GM23248 (cell line): Measurements from ENCODE around the gene FCHSD1. TPM values are rescaled to one million over a fixed set of nuclear protein-coding genes. Genes with fewer than 3 reads are reported as not detected.
A peak's percentile ranks its signal among the peaks of the same experiment; 100 is the strongest.

ENCODE experiments used
- DNase-seq: peaks from one replicate; pipeline ENCODE4 v3.0.0-alpha.2; 2015
- H2AFZ ChIP-seq: fragments of 200-600 bp; sonication (generic); 2 replicates; pipeline ENCODE4 v1.6.1; 2016; ENCODE audit warnings: antibody characterized with exemption
- H3F3A ChIP-seq: fragments of 200-600 bp; sonication (generic); 2 replicates; pipeline ENCODE4 v1.6.1; 2016; ENCODE audit warnings: mild to moderate bottlenecking, antibody characterized with exemption, mixed run types; ENCODE audit not compliant: insufficient read depth
- H3K27ac ChIP-seq: fragments of 200-600 bp; sonication (generic); 2 replicates; pipeline ENCODE4 v1.5.1; 2016; ENCODE audit warnings: mild to moderate bottlenecking
- H3K27me3 ChIP-seq: fragments of 200-600 bp; sonication (generic); replicated peaks from 2 replicates; pipeline ENCODE4 v1.6.1; 2016; ENCODE audit warnings: mild to moderate bottlenecking; ENCODE audit not compliant: insufficient read depth
- H3K36me3 ChIP-seq: fragments of 200-600 bp; sonication (generic); 2 replicates; pipeline ENCODE4 v1.6.1; 2016; ENCODE audit warnings: low read depth, mild to moderate bottlenecking
- H3K4me1 ChIP-seq: fragments of 200-600 bp; sonication (generic); 2 replicates; pipeline ENCODE4 v1.6.1; 2016; ENCODE audit warnings: mild to moderate bottlenecking; ENCODE audit not compliant: insufficient read depth
- H3K4me2 ChIP-seq: fragments of 200-600 bp; sonication (generic); one replicate; pipeline ENCODE4 v1.6.1; 2016; ENCODE audit warnings: mild to moderate bottlenecking; ENCODE audit not compliant: unreplicated experiment
- H3K4me3 ChIP-seq: fragments of 200-600 bp; sonication (generic); 2 replicates; pipeline ENCODE4 v1.5.1; 2016; ENCODE audit warnings: mild to moderate bottlenecking
- H3K79me2 ChIP-seq: fragments of 200-600 bp; sonication (generic); 2 replicates; pipeline ENCODE4 v1.6.1; 2016; ENCODE audit warnings: mild to moderate bottlenecking; ENCODE audit not compliant: insufficient read depth
- H3K9ac ChIP-seq: fragments of 200-600 bp; sonication (generic); 2 replicates; pipeline ENCODE4 v1.6.1; 2016; ENCODE audit warnings: mild to moderate bottlenecking
- H3K9me2 ChIP-seq: fragments of 200-600 bp; sonication (generic); 2 replicates; pipeline ENCODE4 v1.6.1; 2016; ENCODE audit warnings: mixed run types, mild to moderate bottlenecking, moderate library complexity; ENCODE audit not compliant: insufficient read depth
- H3K9me3 ChIP-seq: fragments of 200-600 bp; sonication (generic); one replicate; pipeline ENCODE4 v1.6.1; 2017; ENCODE audit warnings: low read depth
- H4K20me1 ChIP-seq: fragments of 200-600 bp; sonication (generic); 2 replicates; pipeline ENCODE4 v1.6.0; 2016; ENCODE audit not compliant: insufficient read depth
- EZH2 ChIP-seq: fragments of 200-600 bp; sonication (generic); IDR thresholded peaks from 2 replicates; pipeline ENCODE4 v1.6.1; 2018; ENCODE audit warnings: antibody characterized with exemption, mild to moderate bottlenecking; ENCODE audit not compliant: insufficient read depth, poor library complexity, severe bottlenecking
- EZH2phosphoT487 ChIP-seq: fragments of 200-600 bp; sonication (generic); IDR thresholded peaks from 2 replicates; pipeline ENCODE4 v1.6.1; 2018; ENCODE audit warnings: antibody characterized with exemption, moderate library complexity, mild to moderate bottlenecking, low read depth; ENCODE audit not compliant: insufficient read depth
- WGBS, 2 experiments: methylation state at CpG; one replicate each; pipeline ENCODE4 v1.1.6; 2015 to 2017; ENCODE audit warnings: low lambda C conversion rate in 2 of 2, low coverage in 1 of 2; ENCODE audit errors: missing lambda C conversion rate in 2 of 2; 5-methylcytosine and 5-hydroxymethylcytosine counted together
- in situ Hi-C: fragments of 300-500 bp; cut with MboI; formaldehyde crosslinking; loops from 2 replicates; pipeline ENCODE4 v1.15.0; 2020
- polyA plus RNA-seq: library from polyadenylated mRNA; unstranded; fragments of >200 nt; fragmentation: Nextera tagmentation; extraction: Ambion mirVana; gene quantifications from 2 replicates; pipeline ENCODE4 v1.2.1, GENCODE V29; 2016
- total RNA-seq: library from RNA; depleted of rRNA; stranded (reverse); fragments of >200 nt; shearing (Covaris generic); gene quantifications from 2 replicates; pipeline ENCODE4 v1.2.3, GENCODE V29; 2014

FCHSD1 gene
- total and polyA plus RNA-seq, 2 experiments from 2014 or later = 23.8 to 32.0 TPM

DNA sequence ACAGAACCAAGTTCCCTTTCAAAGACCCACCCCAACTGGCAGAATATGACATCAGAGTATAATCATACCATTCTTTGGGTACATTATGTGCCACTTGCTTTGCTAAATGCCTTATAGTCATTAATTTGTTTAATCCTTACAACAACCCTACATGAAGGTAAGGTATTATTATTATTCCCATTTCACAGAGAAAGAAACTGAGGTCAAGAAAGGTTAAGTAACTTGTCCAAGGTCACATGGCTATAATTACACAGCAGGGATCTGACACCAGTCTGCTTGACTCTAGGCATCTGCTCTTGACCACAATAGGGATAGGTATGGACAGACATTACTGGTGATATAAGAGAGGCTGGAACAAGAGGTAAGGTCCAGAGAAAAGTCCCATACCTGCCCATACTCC, 1.2 kb downstream of the FCHSD1 start:
- Histone ChIP-seq H3K9me2 (no peaks in the 10 kb centered on the region), H3K4me3 (peak overlapping the region; percentile 92), H3K27me3 (no peaks in the 10 kb centered on the region), H3F3A (peaks cover 8% of the 10 kb centered on the region; the same call in 1 of the 2 replicates), H3K36me3 (peaks cover 5% of the 10 kb centered on the region; the same call in 1 of the 2 replicates), H3K4me2 (no peak overlapping the region), H4K20me1 (no peaks in the 10 kb centered on the region), H3K9ac (no peak overlapping the region), H3K4me1 (peaks cover 12% of the 10 kb centered on the region), H2AFZ (no peak overlapping the region), H3K9me3 (no peaks in the 10 kb centered on the region), H3K79me2 (peaks cover 5% of the 10 kb centered on the region), H3K27ac (no peak overlapping the region)
- TF ChIP-seq EZH2phosphoT487 = no peak
- TF ChIP-seq EZH2 = no peak
- DNase-seq = no peak
- in situ Hi-C loops = no loop called here

- no peaks in the 10 kb centered on the region for H3K27me3 ChIP-seq
- H3K9ac ChIP-seq = no peak overlapping the region
- H3K9me3 ChIP-seq = no peaks in the 10 kb centered on the region
- H3K27ac ChIP-seq = no peak overlapping the region
- WGBS, 2 experiments = 95 to 97% methylated on average over 14 to 17 of the region's 17 CpGs
- H2AFZ ChIP-seq = no peak overlapping the region
- no peak overlapping the region for H3K4me3 ChIP-seq
- peaks cover 5% of the 10 kb centered on the region for H3K79me2 ChIP-seq
- no peak for TF ChIP-seq EZH2phosphoT487
- TF ChIP-seq EZH2 = no peak
- in situ Hi-C loops = no loop called here
- peaks cover 6% of the 10 kb centered on the region; the same call in 1 of the 2 replicates for H3K4me1 ChIP-seq
- no peaks in the 10 kb centered on the region for H4K20me1 ChIP-seq
- no peak overlapping the region for H3K4me2 ChIP-seq
- H3K36me3 ChIP-seq = peaks cover 5% of the 10 kb centered on the region; the same call in 1 of the 2 replicates
- no peaks in the 10 kb centered on the region for H3K9me2 ChIP-seq
- no peak for DNase-seq
- peaks cover 8% of the 10 kb centered on the region; the same call in 1 of the 2 replicates for H3F3A ChIP-seq
Observed at GRCh38 chr5:141649056-141649688, 2.0 kb downstream of the FCHSD1 start.

GRCh38 chr5:141647851-141648250, 3.4 kb downstream of the FCHSD1 start:
- Histone ChIP-seq H3K9me2 (no peaks in the 10 kb centered on the region), H3K27ac (no peak overlapping the region), H3K9me3 (no peaks in the 10 kb centered on the region), H3K4me1 (no peaks in the 10 kb centered on the region), H3K79me2 (peaks cover 5% of the 10 kb centered on the region), H3K9ac (no peak overlapping the region), H3K36me3 (peaks cover 5% of the 10 kb centered on the region; the same call in 1 of the 2 replicates), H3F3A (peaks cover 13% of the 10 kb centered on the region; the same call in 1 of the 2 replicates), H4K20me1 (no peaks in the 10 kb centered on the region), H3K4me2 (no peak overlapping the region), H3K4me3 (no peak overlapping the region), H3K27me3 (no peaks in the 10 kb centered on the region), H2AFZ (no peak overlapping the region)
- 89% methylated on average over 3 of the region's 3 CpGs for WGBS, 2 experiments
- no peak for DNase-seq
- in situ Hi-C loops = no loop called here
- TF ChIP-seq EZH2phosphoT487 (no peak), EZH2 (no peak)

DNA sequence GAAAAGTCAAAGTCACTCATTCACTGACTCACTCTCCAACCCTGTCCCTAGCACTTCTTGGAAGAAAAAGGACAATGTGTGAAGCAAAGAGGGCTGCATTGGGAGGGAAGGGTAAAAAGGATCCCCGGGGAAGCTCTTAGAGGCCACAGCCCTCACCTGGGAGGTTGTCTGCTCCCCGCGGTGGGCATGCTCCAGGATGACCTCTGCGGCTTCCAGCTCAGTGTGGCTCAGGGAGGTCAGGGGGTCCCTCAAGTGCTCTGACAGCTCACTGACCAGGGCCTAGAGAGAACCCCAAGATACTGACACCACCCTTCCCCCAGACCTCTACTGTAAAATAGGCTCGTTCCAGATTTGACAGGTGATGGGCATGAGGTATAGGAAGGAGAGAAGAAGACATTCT, 4.0 kb downstream of the FCHSD1 start:
- no peak overlapping the region for H3K9ac ChIP-seq
- H3K27me3 ChIP-seq = no peaks in the 10 kb centered on the region
- in situ Hi-C loops = no loop called here
- no peak overlapping the region for H3K27ac ChIP-seq
- H3K36me3 ChIP-seq = peaks cover 5% of the 10 kb centered on the region; the same call in 1 of the 2 replicates
- peaks cover 17% of the 10 kb centered on the region; the same call in 1 of the 2 replicates for H3F3A ChIP-seq
- no peak overlapping the region for H3K4me3 ChIP-seq
- no peak overlapping the region for H3K4me2 ChIP-seq
- no peak for DNase-seq
- WGBS, 2 experiments = 91 to 92% methylated on average over 5 of the region's 5 CpGs
- peaks cover 5% of the 10 kb centered on the region for H3K79me2 ChIP-seq
- H3K9me2 ChIP-seq = no peaks in the 10 kb centered on the region
- no peaks in the 10 kb centered on the region for H3K9me3 ChIP-seq
- no peak for TF ChIP-seq EZH2phosphoT487
- no peak for TF ChIP-seq EZH2
- H3K4me1 ChIP-seq = peaks cover 2% of the 10 kb centered on the region; the same call in 1 of the 2 replicates
- H4K20me1 ChIP-seq = no peaks in the 10 kb centered on the region
- H2AFZ ChIP-seq = no peak overlapping the region

GRCh38 chr5:141646026-141646425, 5.2 kb downstream of the FCHSD1 start:
- WGBS, 2 experiments = 88 to 92% methylated on average over 6 of the region's 6 CpGs
- TF ChIP-seq EZH2phosphoT487 (no peak), EZH2 (no peak)
- Histone ChIP-seq H3K4me3 (no peak overlapping the region), H3K4me2 (no peak overlapping the region), H4K20me1 (no peaks in the 10 kb centered on the region), H3F3A (peaks cover 14% of the 10 kb centered on the region; the same call in 1 of the 2 replicates), H3K27me3 (no peaks in the 10 kb centered on the region), H3K36me3 (peaks cover 5% of the 10 kb centered on the region; the same call in 1 of the 2 replicates), H3K9me2 (no peaks in the 10 kb centered on the region), H3K79me2 (peaks cover 5% of the 10 kb centered on the region), H2AFZ (no peak overlapping the region), H3K9ac (no peak overlapping the region), H3K4me1 (peaks cover 5% of the 10 kb centered on the region; the same call in 1 of the 2 replicates), H3K9me3 (no peaks in the 10 kb centered on the region), H3K27ac (no peak overlapping the region)
- in situ Hi-C loops = no loop called here
- no peak for DNase-seq
